ENCODE data around the gene DUSP5. TPM values are rescaled to one million over a fixed set of nuclear protein-coding genes. Genes with fewer than 3 reads are reported as not detected.

Gene DUSP5
- total RNA-seq, 1 experiment from 2014 or later: 30.1 TPM

DNA sequence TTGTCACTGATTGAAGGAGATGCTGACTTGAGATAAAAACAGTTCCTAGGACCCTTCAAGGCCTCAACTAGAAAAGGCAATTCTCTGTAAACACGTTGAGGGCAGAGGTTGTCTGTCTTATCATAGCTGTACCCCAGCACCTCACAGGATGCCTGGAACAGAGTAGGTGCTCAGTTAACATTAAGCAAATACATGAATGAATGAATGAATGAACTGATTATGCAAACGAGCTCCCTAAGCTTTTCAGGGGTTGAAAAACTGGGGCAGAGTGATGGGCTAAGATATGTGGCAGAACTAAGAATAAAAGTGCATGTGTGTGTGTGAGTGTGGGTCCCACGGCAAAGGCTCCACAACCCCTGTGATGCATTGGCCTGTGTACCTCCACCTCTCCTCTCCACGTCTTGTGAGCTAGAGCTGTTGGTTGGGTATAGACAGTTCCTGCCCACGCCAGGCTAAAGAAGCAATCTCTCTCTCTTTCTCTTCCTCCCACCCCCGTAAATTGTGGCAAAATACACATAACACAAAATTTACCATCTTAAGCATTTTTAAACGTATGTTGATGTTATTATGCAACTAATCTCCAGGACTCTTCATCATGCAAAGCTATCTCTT, 48.9 kb downstream of the DUSP5 start:
- Histone ChIP-seq H3K27ac (ENCODE audit: low read length) (no peak overlapping the region), H3K9me3 (ENCODE audit: control insufficient read depth, insufficient read depth, low read depth, low read length) (no peaks in the 10 kb centered on the region), H3K27me3 (ENCODE audit: control insufficient read depth, insufficient read depth, low read length) (peaks cover 18% of the 10 kb centered on the region; the same call in 1 of the 2 replicates), H3K4me1 (ENCODE audit: control insufficient read depth, insufficient read depth, low read length) (no peaks in the 10 kb centered on the region), H3K36me3 (ENCODE audit: control insufficient read depth, insufficient read depth, low read length) (no peaks in the 10 kb centered on the region), H3K4me3 (ENCODE audit: low read depth in 2 of 2, low read length in 2 of 2) (no peak overlapping the region)
- ATAC-seq (no peak), DNase-seq (ENCODE audit: low read depth, low spot score) (no peak)
- ChIA-PET POLR2A (interaction anchor here (0.5 to 0.6 kb wide), 2 partner anchors 205 to 562 kb away, joined by 3 read pairs; no protein-coding TSS in a partner anchor), CTCF (interaction anchor here (0.6 to 1.0 kb wide), 3 partner anchors 34 to 192 kb away, joined by 3 to 4 read pairs (median 3); no protein-coding TSS in a partner anchor)
- in situ Hi-C loops (cut with HindIII; ENCODE audit: low pct_unique_long_range_greater_than_20kb, low sequenced_read_pairs) (no loop called here), intact Hi-C loops (cut with micrococcal nuclease; ENCODE audit: unreplicated experiment) (loop anchor here (1.0 to 5.0 kb wide), 5 partner anchors 44 to 409 kb away; no protein-coding TSS in a partner anchor)
- BruUV-seq (replicated peaks): no TSS peak
- TF ChIP-seq, protein P1, sequence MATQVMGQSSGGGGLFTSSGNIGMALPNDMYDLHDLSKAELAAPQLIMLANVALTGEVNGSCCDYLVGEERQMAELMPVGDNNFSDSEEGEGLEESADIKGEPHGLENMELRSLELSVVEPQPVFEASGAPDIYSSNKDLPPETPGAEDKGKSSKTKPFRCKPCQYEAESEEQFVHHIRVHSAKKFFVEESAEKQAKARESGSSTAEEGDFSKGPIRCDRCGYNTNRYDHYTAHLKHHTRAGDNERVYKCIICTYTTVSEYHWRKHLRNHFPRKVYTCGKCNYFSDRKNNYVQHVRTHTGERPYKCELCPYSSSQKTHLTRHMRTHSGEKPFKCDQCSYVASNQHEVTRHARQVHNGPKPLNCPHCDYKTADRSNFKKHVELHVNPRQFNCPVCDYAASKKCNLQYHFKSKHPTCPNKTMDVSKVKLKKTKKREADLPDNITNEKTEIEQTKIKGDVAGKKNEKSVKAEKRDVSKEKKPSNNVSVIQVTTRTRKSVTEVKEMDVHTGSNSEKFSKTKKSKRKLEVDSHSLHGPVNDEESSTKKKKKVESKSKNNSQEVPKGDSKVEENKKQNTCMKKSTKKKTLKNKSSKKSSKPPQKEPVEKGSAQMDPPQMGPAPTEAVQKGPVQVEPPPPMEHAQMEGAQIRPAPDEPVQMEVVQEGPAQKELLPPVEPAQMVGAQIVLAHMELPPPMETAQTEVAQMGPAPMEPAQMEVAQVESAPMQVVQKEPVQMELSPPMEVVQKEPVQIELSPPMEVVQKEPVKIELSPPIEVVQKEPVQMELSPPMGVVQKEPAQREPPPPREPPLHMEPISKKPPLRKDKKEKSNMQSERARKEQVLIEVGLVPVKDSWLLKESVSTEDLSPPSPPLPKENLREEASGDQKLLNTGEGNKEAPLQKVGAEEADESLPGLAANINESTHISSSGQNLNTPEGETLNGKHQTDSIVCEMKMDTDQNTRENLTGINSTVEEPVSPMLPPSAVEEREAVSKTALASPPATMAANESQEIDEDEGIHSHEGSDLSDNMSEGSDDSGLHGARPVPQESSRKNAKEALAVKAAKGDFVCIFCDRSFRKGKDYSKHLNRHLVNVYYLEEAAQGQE (IDR thresholded peaks at IDR 0.05; ENCODE audit: insufficient read depth in 1 of 2, low read depth in 2 of 2, low read length in 1 of 2): no peak
- no peak for TF ChIP-seq TCF7L2 (IDR thresholded peaks at IDR 0.05; ENCODE audit: low read depth, low read length)
- no peak for TF ChIP-seq SIN3A (IDR thresholded peaks at IDR 0.05; ENCODE audit: borderline replicate concordance, insufficient read depth, low read depth, low read length)
- no peak for TF ChIP-seq POLR2AphosphoS5 (IDR thresholded peaks at IDR 0.05; ENCODE audit: low read depth, low read length)
- TF ChIP-seq, protein P2, sequence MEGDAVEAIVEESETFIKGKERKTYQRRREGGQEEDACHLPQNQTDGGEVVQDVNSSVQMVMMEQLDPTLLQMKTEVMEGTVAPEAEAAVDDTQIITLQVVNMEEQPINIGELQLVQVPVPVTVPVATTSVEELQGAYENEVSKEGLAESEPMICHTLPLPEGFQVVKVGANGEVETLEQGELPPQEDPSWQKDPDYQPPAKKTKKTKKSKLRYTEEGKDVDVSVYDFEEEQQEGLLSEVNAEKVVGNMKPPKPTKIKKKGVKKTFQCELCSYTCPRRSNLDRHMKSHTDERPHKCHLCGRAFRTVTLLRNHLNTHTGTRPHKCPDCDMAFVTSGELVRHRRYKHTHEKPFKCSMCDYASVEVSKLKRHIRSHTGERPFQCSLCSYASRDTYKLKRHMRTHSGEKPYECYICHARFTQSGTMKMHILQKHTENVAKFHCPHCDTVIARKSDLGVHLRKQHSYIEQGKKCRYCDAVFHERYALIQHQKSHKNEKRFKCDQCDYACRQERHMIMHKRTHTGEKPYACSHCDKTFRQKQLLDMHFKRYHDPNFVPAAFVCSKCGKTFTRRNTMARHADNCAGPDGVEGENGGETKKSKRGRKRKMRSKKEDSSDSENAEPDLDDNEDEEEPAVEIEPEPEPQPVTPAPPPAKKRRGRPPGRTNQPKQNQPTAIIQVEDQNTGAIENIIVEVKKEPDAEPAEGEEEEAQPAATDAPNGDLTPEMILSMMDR (IDR thresholded peaks at IDR 0.05): no peak

DNA sequence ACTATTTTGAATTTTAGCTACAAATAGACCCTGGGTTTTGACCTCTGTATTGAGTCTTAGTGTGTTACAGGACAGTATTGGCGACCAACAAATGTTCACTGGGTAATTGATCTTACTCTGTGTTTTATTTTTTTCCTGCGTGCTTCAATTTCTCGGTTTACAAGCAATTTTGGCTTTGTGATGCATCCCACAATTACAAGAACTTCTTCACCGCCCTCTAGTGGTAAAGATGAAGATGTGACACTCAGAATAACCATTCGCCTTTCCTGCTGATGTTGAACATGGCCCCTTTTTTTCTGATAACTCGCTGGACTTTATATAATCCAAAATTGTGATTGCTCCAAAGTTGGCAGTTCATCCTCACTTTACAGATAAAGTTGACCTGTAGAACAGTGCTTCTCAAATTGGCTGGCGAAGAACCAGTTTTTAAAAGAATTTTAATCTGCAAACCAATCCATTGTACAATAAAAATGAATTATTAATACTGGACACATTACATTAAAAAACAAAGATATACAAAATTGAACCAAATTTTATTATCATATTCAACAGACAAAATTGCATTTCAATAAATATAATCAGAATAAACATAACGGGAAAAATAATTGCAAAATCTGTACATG, 49.5 kb downstream of the DUSP5 start:
- Histone ChIP-seq H3K36me3 (ENCODE audit: control insufficient read depth, insufficient read depth, low read length) (no peaks in the 10 kb centered on the region), H3K4me3 (ENCODE audit: low read depth in 2 of 2, low read length in 2 of 2) (no peak overlapping the region), H3K27me3 (ENCODE audit: control insufficient read depth, insufficient read depth, low read length) (peaks cover 18% of the 10 kb centered on the region; the same call in 1 of the 2 replicates), H3K4me1 (ENCODE audit: control insufficient read depth, insufficient read depth, low read length) (no peaks in the 10 kb centered on the region), H3K27ac (ENCODE audit: low read length) (no peak overlapping the region), H3K9me3 (ENCODE audit: control insufficient read depth, insufficient read depth, low read depth, low read length) (no peaks in the 10 kb centered on the region)
- in situ Hi-C loops (cut with HindIII; ENCODE audit: low pct_unique_long_range_greater_than_20kb, low sequenced_read_pairs): no loop called here
- TF ChIP-seq, protein P2 (IDR thresholded peaks at IDR 0.05): peak; percentile 86
- TF ChIP-seq SIN3A (IDR thresholded peaks at IDR 0.05; ENCODE audit: borderline replicate concordance, insufficient read depth, low read depth, low read length) (no peak), TCF7L2 (IDR thresholded peaks at IDR 0.05; ENCODE audit: low read depth, low read length) (no peak)
- ChIA-PET CTCF (interaction anchor here (0.6 to 1.0 kb wide), 3 partner anchors 35 to 193 kb away, joined by 3 to 4 read pairs (median 3); no protein-coding TSS in a partner anchor), POLR2A (interaction anchor here (0.5 to 0.6 kb wide), 2 partner anchors 205 to 561 kb away, joined by 3 read pairs; no protein-coding TSS in a partner anchor)
- ATAC-seq (peak; percentile 76; the same call in 1 of the 2 replicates), DNase-seq (ENCODE audit: low read depth, low spot score) (no peak)
- intact Hi-C loops (cut with micrococcal nuclease; ENCODE audit: unreplicated experiment): loop anchor here (1.0 to 5.0 kb wide), 5 partner anchors 45 to 410 kb away; no protein-coding TSS in a partner anchor
- no TSS peak for BruUV-seq (replicated peaks)
